HEK293 (cell line): ENCODE results near the gene ZCCHC7.

Source experiments
- CTCF ChIA-PET: fragments of 350-600 bp; formaldehyde crosslinking; extraction: SDS; loops from one replicate; lab custom pipeline; 2021; ENCODE audit warnings: antibody characterized with exemption; lab: Yijun Ruan, JAX
- POLR2A ChIA-PET: fragments of 300-600 bp; formaldehyde crosslinking; extraction: SDS; loops from one replicate; lab custom pipeline; 2020; ENCODE audit warnings: antibody characterized with exemption, inconsistent platforms; lab: Yijun Ruan, JAX
- H3K27ac ChIP-seq: fragments of 200-500 bp; sonication (Bioruptor generic); 2 replicates; pipeline ENCODE4 v1.5.1; 2014; ENCODE audit warnings: low read depth, low read length, control low read depth, inconsistent platforms; ENCODE audit errors: extremely low read depth
- H3K36me3 ChIP-seq, 2 experiments: fragments of 200-500 bp in 1 of 2; sonication (Bioruptor generic) in 1 of 2; 1 replicate in 1 of 2; 2 replicates in 1 of 2; pipeline ENCODE4 v1.5.1; 2014 to 2017; ENCODE audit warnings: inconsistent platforms in 2 of 2, low read length in 2 of 2; ENCODE audit not compliant: control insufficient read depth in 2 of 2, insufficient read depth in 1 of 2
- H3K4me1 ChIP-seq: fragments of 200-500 bp; sonication (Bioruptor generic); 2 replicates; pipeline ENCODE4 v1.5.1; 2014; ENCODE audit warnings: mild to moderate bottlenecking, low read length, inconsistent platforms; ENCODE audit not compliant: control insufficient read depth, insufficient read depth
- H3K4me3 ChIP-seq: 2 replicates; pipeline ENCODE4 v1.5.1; 2011; ENCODE audit warnings: low read depth, mild to moderate bottlenecking, control low read depth, low read length, moderate library complexity
- H3K9me3 ChIP-seq: fragments of 200-500 bp; sonication (Bioruptor generic); 2 replicates; pipeline ENCODE4 v1.5.1; 2014; ENCODE audit warnings: low read depth, low read length, inconsistent platforms; ENCODE audit not compliant: control insufficient read depth, insufficient read depth
- KLF16 ChIP-seq: fragments of 450-650 bp; formaldehyde crosslinking; IDR thresholded peaks from 2 replicates; pipeline ENCODE4 v1.5.1; 2017; ENCODE audit warnings: missing biosample characterization, missing genetic modification characterization
- KLF7 ChIP-seq: fragments of 450-650 bp; formaldehyde crosslinking; IDR thresholded peaks from 2 replicates; pipeline ENCODE4 v1.5.1; 2016; ENCODE audit warnings: missing biosample characterization, missing genetic modification characterization, borderline replicate concordance
- OSR2 ChIP-seq: fragments of 450-650 bp; formaldehyde crosslinking; IDR thresholded peaks from 2 replicates; pipeline ENCODE4 v1.5.1; 2016; ENCODE audit warnings: missing biosample characterization, missing genetic modification characterization
- PRDM1 ChIP-seq: fragments of 450-650 bp; formaldehyde crosslinking; IDR thresholded peaks from 2 replicates; pipeline ENCODE4; 2016; ENCODE audit warnings: missing biosample characterization, missing genetic modification characterization
- RBAK ChIP-seq: fragments of 450-650 bp; formaldehyde crosslinking; IDR thresholded peaks from 2 replicates; pipeline ENCODE4 v1.5.1; 2016; ENCODE audit warnings: missing biosample characterization, missing genetic modification characterization
- SCRT1 ChIP-seq: fragments of 450-650 bp; formaldehyde crosslinking; IDR thresholded peaks from 2 replicates; pipeline ENCODE4 v1.5.1; 2016; ENCODE audit warnings: missing biosample characterization, missing genetic modification characterization, borderline replicate concordance
- SP2 ChIP-seq: fragments of 450-650 bp; formaldehyde crosslinking; IDR thresholded peaks from 2 replicates; pipeline ENCODE4 v1.5.1; 2016; ENCODE audit warnings: missing biosample characterization, missing genetic modification characterization
- TCF7L2 ChIP-seq: IDR thresholded peaks from 2 replicates; pipeline ENCODE4 v1.6.1; 2011; ENCODE audit warnings: low read depth, mild to moderate bottlenecking, inconsistent platforms, low read length, moderate library complexity, borderline replicate concordance
- TSHZ1 ChIP-seq: fragments of 450-650 bp; formaldehyde crosslinking; IDR thresholded peaks from 2 replicates; pipeline ENCODE4 v1.5.1; 2016; ENCODE audit warnings: missing biosample characterization, missing genetic modification characterization, borderline replicate concordance
- ZBTB20 ChIP-seq: fragments of 450-650 bp; formaldehyde crosslinking; IDR thresholded peaks from 2 replicates; pipeline ENCODE4 v1.5.1; 2016; ENCODE audit warnings: missing biosample characterization, missing genetic modification characterization
- ZBTB26 ChIP-seq: fragments of 450-650 bp; formaldehyde crosslinking; optimal IDR thresholded peaks from 2 replicates; pipeline ENCODE3; 2016; ENCODE audit warnings: missing biosample characterization, mild to moderate bottlenecking, missing genetic modification characterization
- ZEB2 ChIP-seq: fragments of 450-650 bp; formaldehyde crosslinking; IDR thresholded peaks from 2 replicates; pipeline ENCODE4 v1.5.1; 2016; ENCODE audit warnings: missing biosample characterization, missing genetic modification characterization
- ZNF133 ChIP-seq: fragments of 450-650 bp; formaldehyde crosslinking; IDR thresholded peaks from 2 replicates; pipeline ENCODE4 v1.5.1; 2016; ENCODE audit warnings: missing biosample characterization, missing genetic modification characterization
- ZNF155 ChIP-seq: fragments of 450-650 bp; formaldehyde crosslinking; IDR thresholded peaks from 2 replicates; pipeline ENCODE4 v1.5.1; 2016; ENCODE audit warnings: missing biosample characterization, missing genetic modification characterization
- ZNF169 ChIP-seq: fragments of 450-650 bp; formaldehyde crosslinking; IDR thresholded peaks from 2 replicates; pipeline ENCODE4 v1.5.1; 2016; ENCODE audit warnings: missing biosample characterization, missing genetic modification characterization
- ZNF184 ChIP-seq: fragments of 450-650 bp; IDR thresholded peaks from 2 replicates; pipeline ENCODE4 v1.5.1; 2018; ENCODE audit warnings: missing biosample characterization, mild to moderate bottlenecking, missing genetic modification characterization
- ZNF280C ChIP-seq: fragments of 450-650 bp; formaldehyde crosslinking; IDR thresholded peaks from 2 replicates; pipeline ENCODE4 v1.5.1; 2016; ENCODE audit warnings: missing biosample characterization, missing genetic modification characterization
- ZNF280D ChIP-seq: fragments of 450-650 bp; formaldehyde crosslinking; IDR thresholded peaks from 2 replicates; pipeline ENCODE4 v1.5.1; 2016; ENCODE audit warnings: missing biosample characterization, missing genetic modification characterization
- ZNF354C ChIP-seq: fragments of 450-650 bp; formaldehyde crosslinking; IDR thresholded peaks from 2 replicates; pipeline ENCODE4 v1.5.1; 2016; ENCODE audit warnings: missing biosample characterization, missing genetic modification characterization, low read depth, borderline replicate concordance
- ZNF514 ChIP-seq: fragments of 450-650 bp; formaldehyde crosslinking; IDR thresholded peaks from 2 replicates; pipeline ENCODE4 v1.5.1; 2016; ENCODE audit warnings: missing biosample characterization, missing genetic modification characterization
- ZNF529 ChIP-seq: fragments of 450-650 bp; formaldehyde crosslinking; IDR thresholded peaks from 2 replicates; pipeline ENCODE4 v1.5.1; 2017; ENCODE audit warnings: missing genetic modification characterization, missing biosample characterization; ENCODE audit not compliant: insufficient replicate concordance
- ZNF596 ChIP-seq: fragments of 450-650 bp; IDR thresholded peaks from 2 replicates; pipeline ENCODE4 v1.5.0; 2018; ENCODE audit warnings: missing biosample characterization, mild to moderate bottlenecking, missing genetic modification characterization, moderate library complexity
- ZNF677 ChIP-seq: fragments of 450-650 bp; IDR thresholded peaks from 2 replicates; pipeline ENCODE4 v1.5.0; 2018; ENCODE audit warnings: missing biosample characterization, mild to moderate bottlenecking, missing genetic modification characterization, moderate library complexity
- TF ChIP-seq, protein P1 (sequence below): fragments of 450-650 bp; IDR thresholded peaks from 2 replicates; pipeline ENCODE4 v1.5.1; 2018; ENCODE audit warnings: missing biosample characterization, missing genetic modification characterization

ZCCHC7 gene

GRCh38 chr9:37236822-37237221, 116.4 kb downstream of the ZCCHC7 start (continued):
- TF ChIP-seq RBAK (tag by site-specific recombination): no peak
- no peak for TF ChIP-seq ZNF514 (tag by site-specific recombination)
- no peak for TF ChIP-seq ZNF596 (tag by site-specific recombination)
- no peak for TF ChIP-seq ZNF677 (tag by site-specific recombination)
- TF ChIP-seq ZNF354C (tag by site-specific recombination): no peak
- TF ChIP-seq PRDM1 (tag by site-specific recombination): no peak

DNA sequence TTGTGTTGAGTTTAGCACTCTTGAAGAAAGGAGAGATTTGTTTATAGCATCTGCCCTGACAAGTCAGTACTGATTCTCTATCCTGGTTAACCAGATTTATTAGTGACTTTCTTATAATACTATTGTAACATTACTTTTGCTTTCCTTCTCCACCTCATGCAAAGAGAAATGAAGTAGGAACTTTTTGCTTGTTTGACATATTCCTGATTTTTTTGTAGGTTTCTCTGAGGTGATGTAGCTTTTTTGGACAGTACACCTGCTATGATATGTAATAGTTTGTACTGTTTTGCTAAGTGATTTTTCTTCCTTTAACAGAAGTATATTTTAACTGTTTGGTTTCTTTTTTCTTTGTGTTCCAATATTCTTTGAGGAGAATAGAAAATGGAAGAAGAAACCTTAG, 117.7 kb downstream of the ZCCHC7 start:
- H3K9me3 ChIP-seq: no peaks in the 10 kb centered on the region
- TF ChIP-seq KLF7 (tag by site-specific recombination) (no peak), SP2 (tag by site-specific recombination) (no peak), TCF7L2 (no peak), ZBTB26 (tag by site-specific recombination) (no peak), SCRT1 (tag by site-specific recombination) (no peak), OSR2 (tag by site-specific recombination) (no peak), TSHZ1 (no peak), ZEB2 (no peak), ZNF529 (tag by site-specific recombination) (no peak), ZNF280C (tag by site-specific recombination) (no peak), ZNF155 (tag by site-specific recombination) (no peak), ZBTB20 (tag by site-specific recombination) (no peak), ZNF280D (tag by site-specific recombination) (no peak), ZNF184 (tag by site-specific recombination) (no peak), ZNF133 (no peak), ZNF169 (tag by site-specific recombination) (no peak), KLF16 (tag by site-specific recombination) (no peak)
- TF ChIP-seq, protein P1, sequence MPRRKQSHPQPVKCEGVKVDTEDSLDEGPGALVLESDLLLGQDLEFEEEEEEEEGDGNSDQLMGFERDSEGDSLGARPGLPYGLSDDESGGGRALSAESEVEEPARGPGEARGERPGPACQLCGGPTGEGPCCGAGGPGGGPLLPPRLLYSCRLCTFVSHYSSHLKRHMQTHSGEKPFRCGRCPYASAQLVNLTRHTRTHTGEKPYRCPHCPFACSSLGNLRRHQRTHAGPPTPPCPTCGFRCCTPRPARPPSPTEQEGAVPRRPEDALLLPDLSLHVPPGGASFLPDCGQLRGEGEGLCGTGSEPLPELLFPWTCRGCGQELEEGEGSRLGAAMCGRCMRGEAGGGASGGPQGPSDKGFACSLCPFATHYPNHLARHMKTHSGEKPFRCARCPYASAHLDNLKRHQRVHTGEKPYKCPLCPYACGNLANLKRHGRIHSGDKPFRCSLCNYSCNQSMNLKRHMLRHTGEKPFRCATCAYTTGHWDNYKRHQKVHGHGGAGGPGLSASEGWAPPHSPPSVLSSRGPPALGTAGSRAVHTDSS (tag by site-specific recombination): no peak
- H3K4me1 ChIP-seq: no peaks in the 10 kb centered on the region
- no peaks in the 10 kb centered on the region for H3K36me3 ChIP-seq
- ChIA-PET POLR2A (no interaction called here), CTCF (interaction anchor here (0.6 kb wide), 1 partner anchor 817 kb away, joined by 4 read pairs; no protein-coding TSS in a partner anchor)
- H3K27ac ChIP-seq: no peak overlapping the region
- no peak overlapping the region for H3K4me3 ChIP-seq
